HG02759 (cell line): ENCODE results near the gene TTC16.

ENCODE experiments used
- ATAC-seq: cut with Tn5 transposase; IDR thresholded peaks from one replicate; pipeline ENCODE4 v1.9.1; 2021; ENCODE audit warnings: mild to moderate bottlenecking, moderate library complexity; ENCODE audit not compliant: unreplicated experiment

Gene TTC16

DNA sequence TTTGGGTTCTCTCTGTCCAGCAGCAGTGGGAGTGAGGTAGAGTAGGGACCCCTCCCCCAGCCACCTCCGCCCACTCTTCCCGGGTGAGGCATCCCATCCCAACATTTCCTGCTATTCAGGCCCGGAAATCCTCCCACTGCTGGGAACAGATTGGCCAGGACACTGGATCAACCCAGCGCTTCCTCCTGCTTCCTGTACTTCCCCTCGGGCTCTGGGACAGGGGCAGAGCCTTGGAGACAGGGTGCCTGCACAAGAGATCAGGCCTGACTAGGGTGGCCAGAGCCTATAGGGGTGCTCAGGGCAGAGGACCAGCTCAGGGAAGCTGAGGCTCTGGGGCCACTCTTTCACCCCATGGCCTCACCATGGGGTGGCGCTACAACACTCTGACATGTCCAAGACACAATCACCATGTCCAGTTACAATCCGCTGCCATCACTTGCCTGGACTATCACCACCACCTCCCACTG is 48.1 kb downstream of the TTC16 start:
- ATAC-seq, result no peak

DNA sequence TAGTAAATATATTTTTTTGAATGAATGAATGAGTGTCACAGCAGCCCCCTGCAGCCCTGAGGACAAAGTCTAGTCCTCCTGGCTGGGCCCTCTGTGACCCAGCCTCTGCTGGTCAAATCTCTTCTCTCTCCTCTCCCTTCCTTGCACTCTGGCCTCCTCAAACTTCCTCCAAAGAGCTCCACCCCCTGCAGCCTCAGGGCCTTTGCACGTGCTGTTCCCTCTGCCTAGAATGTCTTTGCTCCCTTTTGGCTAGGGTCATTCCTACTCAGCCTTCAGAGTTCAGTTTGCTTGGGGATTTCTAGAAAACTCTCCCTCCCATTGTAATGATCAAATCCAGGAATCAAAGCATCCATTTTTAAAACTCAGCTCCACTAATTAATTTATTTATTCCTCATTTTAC is 49.5 kb downstream of the TTC16 start:
- ATAC-seq, result no peak

- ATAC-seq, result no peak
Observed at GRCh38 chr9:127767410-127767809, 51.5 kb downstream of the TTC16 start.

GRCh38 chr9:127767909-127768331 is 52.0 kb downstream of the TTC16 start:
- no peak for ATAC-seq

DNA sequence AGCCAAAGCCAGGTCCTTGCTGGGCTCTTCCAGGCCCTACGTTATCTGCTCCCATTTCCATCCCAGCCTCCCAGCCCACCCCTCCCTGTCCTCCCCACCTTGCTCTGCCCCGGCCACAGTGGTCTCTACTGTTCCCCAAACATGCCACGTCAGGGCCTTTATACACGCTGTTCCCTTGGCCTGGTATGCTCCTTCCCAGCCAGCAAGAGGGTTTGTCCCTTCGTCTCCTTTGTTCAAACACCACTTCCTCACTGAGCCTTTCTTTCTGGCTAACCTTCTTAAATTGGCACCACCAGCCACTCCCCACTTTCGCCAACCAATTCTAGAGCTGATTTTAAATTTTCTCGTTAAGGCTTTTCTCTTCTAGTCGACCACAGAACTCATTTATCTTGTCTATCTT is 52.8 kb downstream of the TTC16 start:
- no peak for ATAC-seq

DNA sequence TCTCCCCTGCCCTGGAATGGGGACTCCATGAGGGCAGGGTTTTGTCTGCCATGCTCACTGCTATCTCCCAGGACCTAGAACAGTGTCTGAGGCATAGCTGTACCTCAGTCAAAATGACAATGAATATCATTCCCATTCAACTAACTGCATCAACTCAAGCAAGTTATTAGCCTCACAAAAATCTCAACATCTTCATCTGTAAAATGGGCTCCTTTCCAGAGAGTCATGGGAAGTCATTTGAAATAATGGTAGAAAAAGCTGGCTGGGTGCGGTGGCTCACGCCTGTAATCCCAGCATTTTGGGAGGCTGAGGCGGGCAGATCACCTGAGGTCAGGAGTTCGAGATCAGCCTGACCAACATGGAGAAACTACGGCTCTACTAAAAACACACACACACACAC is 53.2 kb downstream of the TTC16 start:
- no peak for ATAC-seq

DNA sequence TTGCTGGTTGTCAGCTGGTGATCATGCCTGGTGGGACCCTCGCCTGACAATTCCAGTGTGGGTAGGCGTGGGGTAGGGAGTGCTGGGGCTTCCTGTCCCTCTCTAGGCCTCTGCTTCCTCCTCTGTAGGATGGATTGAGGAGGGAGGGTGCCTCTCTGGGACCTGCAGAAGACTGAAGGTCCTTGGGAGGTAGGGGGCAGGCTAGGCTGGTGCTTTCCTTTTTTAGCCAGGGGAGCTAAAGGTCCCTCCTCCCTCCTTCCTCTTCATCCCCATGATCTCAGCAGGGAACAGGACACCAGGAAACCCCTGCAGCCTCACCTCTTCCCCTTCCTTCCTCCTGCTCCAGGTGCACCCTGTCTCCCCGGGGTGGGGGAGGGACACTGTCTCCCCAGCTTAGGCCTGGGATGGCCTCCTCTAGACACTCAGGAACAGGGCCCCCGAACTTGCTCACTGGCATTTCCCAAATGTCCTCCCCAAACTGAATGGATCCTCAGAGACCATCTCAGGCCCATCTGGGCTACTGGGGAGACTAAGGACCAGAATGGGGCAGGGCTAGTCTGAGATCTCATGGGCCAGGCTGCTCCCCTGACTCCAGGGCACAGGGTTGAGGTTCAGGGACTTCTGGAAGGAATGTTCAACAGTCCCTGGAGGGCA is 54.2 kb downstream of the TTC16 start:
- no peak for ATAC-seq

DNA sequence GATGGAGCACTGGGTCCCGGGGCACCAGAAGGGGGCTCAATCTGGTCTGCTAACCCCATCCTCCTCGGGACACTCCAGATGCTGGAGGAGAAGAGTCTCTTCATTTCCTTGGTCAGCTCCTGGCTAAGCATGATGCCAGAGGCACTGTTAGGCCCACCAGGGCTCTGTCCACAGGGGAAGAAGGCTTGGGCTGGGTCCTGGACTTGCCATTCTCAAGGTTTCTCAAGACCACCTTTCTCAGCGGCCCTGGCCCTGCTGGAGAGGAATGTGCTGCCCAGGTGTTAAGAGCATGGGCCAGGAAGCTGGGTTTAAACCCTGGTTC is 54.7 kb downstream of the TTC16 start:
- ATAC-seq, result no peak

GRCh38 chr9:127770905-127771569 is 55.2 kb downstream of the TTC16 start:
- ATAC-seq, result peak; percentile 89

GRCh38 chr9:127771570-127772189 is 55.8 kb downstream of the TTC16 start:
- no peak for ATAC-seq

DNA sequence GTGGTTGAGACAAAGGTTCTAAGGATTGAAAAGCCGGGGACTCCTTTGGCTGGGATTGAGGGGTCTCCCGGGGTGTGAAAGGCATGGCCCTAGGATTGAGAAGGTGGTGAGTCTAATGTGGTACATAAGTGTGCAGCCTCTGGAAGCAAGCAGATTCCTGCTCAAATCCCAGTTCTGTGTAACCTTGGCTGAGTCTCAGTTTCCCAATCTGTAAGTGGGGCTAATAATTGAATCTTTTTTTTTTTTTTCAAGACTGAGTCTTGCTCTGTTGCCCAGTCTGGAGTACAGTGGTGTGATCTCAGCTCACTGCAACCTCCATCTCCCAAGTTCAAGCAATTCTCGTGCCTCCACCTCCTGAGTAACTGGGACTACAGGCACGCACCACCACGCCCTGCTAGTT is 56.7 kb downstream of the TTC16 start:
- no peak for ATAC-seq

DNA sequence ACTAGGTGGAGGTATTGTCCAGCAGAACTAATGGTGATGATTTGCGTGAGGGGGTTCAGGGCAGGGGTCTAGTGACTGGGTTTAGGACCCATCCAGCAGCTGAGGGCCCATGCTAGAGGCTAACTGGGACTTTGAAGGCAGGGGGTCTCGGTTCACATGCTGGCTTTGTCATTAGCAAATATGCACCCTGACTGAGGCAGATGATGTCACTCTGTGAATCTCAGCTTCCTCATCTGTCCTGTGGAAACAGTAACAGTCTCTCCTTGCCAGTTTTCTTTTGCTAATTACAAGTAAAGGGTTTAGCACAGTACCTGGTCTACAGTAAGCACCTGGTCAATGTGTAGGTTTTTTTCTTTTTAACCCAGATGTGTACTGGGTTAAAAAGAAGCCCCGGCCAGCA is 57.4 kb downstream of the TTC16 start:
- no peak for ATAC-seq

- ATAC-seq, result no peak
Observed at GRCh38 chr9:127773981-127774380, 58.1 kb downstream of the TTC16 start.

DNA sequence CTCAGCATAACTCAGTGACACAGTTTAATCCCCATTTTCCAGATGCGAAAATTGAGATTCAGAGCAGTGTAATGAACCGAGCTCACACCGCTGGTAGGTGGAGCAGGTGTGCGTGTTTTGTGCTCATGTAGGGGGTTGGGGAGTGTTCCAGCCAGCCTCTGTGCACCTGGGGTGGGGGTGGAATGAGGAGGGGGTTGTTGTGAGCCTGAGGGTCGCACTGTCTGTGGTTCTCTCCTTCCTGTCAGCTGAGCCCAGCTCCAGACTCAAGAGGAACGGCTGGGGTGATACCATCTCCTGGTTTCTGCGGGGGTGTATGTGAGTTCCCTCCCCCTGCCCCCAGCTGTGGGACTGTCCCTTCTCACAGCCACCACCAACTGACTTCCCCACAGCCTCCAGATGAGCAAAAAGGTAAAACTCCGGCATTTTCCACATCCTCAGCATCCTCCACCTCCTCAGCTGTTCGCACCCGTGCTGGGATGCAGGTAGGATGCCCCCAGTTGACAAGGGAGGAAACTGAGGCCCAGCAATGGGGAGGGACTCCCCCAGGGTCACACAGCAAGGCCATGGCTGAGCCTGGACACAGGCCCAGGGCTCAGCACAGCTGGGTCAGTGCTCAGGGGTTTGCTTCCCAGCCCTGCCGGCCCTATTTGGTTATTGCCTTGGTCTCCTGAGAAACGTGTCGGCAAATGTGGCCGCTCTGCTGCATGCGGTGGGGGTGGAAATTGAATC is 60.5 kb downstream of the TTC16 start:
- ATAC-seq, result no peak

GRCh38 chr9:127776924-127777289 is 61.0 kb downstream of the TTC16 start:
- no peak for ATAC-seq

GRCh38 chr9:127777368-127777980 is 61.6 kb downstream of the TTC16 start:
- ATAC-seq, result no peak

- ATAC-seq, result peak; percentile 48
Observed at GRCh38 chr9:127778280-127779135, 62.6 kb downstream of the TTC16 start, which contains the start of gene SH2D3C. Gene SH2D3C (minus strand): TSS chr9:127778666. CDS start chr9:127778627, 39 bp downstream.

DNA sequence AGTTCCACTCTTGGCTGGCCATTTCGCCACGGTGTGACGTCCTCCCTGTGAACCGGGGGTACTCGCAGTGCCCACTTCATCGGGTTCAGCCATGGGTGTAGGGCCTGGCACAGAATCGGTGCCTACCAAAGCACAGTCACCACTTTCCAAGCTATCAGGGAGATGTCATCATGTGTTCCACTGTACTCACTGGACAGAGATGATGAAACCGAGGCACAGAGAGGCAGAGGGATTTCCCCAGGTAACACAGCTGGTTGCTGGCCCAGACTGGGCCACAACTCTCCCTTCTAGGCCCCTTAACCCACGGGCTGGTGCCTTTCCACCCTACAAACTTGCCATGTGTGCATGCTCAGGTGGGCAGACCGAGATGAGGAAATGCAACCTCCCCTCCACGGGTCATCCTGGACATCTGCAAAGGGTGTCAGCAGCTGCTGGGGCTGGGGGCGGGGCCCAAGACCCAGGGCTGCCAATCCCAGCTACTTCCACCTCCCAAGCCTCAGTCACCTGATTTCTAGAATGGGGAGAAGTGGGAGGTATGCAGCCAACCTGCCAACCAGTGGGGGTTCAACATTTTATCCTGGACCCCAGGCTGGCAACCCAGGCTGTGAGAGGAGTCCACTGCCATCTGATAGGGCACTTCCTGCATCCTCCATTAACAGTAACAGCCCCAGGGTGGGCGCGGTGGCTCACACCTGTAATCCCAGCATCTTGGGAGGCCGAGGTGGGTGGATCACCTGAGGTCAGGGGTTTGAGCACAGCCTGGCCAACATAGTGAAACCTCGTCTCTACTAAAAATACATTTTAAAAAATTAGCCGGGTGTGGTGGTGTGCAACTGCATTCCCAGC is 63.5 kb downstream of the TTC16 start:
- ATAC-seq, result peak; percentile 49

DNA sequence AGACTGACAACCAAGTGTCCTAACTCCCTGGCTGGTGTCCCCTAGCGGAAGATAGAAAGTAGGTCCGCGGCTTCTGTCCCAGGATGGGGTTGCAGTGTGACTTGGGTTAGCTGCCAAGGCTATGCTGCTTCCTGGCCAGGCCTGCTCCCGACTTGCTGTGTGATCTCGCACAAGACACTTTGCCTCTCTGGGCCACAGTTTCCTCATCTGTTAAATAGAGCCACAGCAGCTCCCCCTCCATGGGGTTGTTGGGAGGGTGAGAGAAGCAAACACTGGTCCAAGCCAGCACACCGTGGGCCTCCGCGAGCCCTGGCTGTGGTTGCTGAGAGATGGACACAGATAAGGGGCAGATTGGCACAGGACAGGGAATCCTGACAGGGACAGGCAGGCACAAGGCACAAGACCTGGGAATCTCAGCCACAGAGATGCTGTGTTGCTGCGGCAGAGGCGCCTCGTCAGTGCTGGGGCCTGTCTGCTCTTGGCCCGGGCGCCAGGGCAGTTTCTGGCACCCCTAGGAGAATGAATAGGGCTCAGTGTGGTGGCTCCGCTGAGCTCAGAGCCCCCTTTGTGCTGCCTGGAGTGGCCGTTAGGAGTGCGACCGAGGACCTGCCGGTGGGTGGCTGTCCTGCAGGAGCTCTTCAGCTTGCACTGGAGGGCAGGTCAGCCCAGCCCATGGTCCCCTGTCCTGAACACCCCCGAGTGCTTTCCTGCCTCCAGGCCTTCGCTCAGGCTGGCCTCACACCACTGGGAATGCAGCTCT is 64.4 kb downstream of the TTC16 start:
- no peak for ATAC-seq
